HG02610 (cell line): ENCODE results near the gene TOR4A.
"Not testable (repeated sequence)": the region's sequence is repeated elsewhere in the genome, so short reads cannot be mapped to it uniquely, and the experiment has no call there.

ENCODE experiments used
- ATAC-seq: cut with Tn5 transposase; IDR thresholded peaks from one replicate; pipeline ENCODE4 v1.9.1; 2021; ENCODE audit warnings: mild to moderate bottlenecking, moderate library complexity; ENCODE audit not compliant: unreplicated experiment

TOR4A gene

GRCh38 chr9:137251490-137252268 lies 25.8 kb upstream of the TOR4A start:
- no peak for ATAC-seq

- ATAC-seq: no peak
Observed at GRCh38 chr9:137252555-137253506, 24.7 kb upstream of the TOR4A start.

- ATAC-seq: no peak
Observed at GRCh38 chr9:137253717-137254623, 23.6 kb upstream of the TOR4A start.

GRCh38 chr9:137254624-137255447 lies 22.7 kb upstream of the TOR4A start, which contains the start of gene NELFB:
NELFB (plus strand) TSS chr9:137255327.
- ATAC-seq: peak; percentile 77

- ATAC-seq: no peak
Observed at GRCh38 chr9:137255448-137256114, 21.9 kb upstream of the TOR4A start.

GRCh38 chr9:137256362-137256761 lies 21.2 kb upstream of the TOR4A start:
- no peak for ATAC-seq

GRCh38 chr9:137256856-137257255 lies 20.7 kb upstream of the TOR4A start:
- ATAC-seq: no peak

- ATAC-seq: not testable (repeated sequence)
Observed at GRCh38 chr9:137262173-137262908, 15.2 kb upstream of the TOR4A start.

GRCh38 chr9:137262909-137263285 lies 14.6 kb upstream of the TOR4A start:
- no peak for ATAC-seq

- ATAC-seq: no peak
Observed at GRCh38 chr9:137263506-137263905, 14.0 kb upstream of the TOR4A start.

GRCh38 chr9:137264067-137264466 lies 13.5 kb upstream of the TOR4A start:
- no peak for ATAC-seq

GRCh38 chr9:137265496-137266161 lies 11.9 kb upstream of the TOR4A start:
- ATAC-seq: no peak

- no peak for ATAC-seq
Observed at GRCh38 chr9:137266162-137266527, 11.4 kb upstream of the TOR4A start.

GRCh38 chr9:137266585-137267453 lies 10.7 kb upstream of the TOR4A start:
- no peak for ATAC-seq

- ATAC-seq: no peak
Observed at GRCh38 chr9:137267933-137268355, 9.6 kb upstream of the TOR4A start.

GRCh38 chr9:137268538-137269201 lies 8.9 kb upstream of the TOR4A start:
- ATAC-seq: no peak
